Measurements from ENCODE around the gene CD300E.

GRCh38 chr17:74599023-74599399 is 24.5 kb downstream of the CD300E start:
- TF ChIP-seq, protein P1, sequence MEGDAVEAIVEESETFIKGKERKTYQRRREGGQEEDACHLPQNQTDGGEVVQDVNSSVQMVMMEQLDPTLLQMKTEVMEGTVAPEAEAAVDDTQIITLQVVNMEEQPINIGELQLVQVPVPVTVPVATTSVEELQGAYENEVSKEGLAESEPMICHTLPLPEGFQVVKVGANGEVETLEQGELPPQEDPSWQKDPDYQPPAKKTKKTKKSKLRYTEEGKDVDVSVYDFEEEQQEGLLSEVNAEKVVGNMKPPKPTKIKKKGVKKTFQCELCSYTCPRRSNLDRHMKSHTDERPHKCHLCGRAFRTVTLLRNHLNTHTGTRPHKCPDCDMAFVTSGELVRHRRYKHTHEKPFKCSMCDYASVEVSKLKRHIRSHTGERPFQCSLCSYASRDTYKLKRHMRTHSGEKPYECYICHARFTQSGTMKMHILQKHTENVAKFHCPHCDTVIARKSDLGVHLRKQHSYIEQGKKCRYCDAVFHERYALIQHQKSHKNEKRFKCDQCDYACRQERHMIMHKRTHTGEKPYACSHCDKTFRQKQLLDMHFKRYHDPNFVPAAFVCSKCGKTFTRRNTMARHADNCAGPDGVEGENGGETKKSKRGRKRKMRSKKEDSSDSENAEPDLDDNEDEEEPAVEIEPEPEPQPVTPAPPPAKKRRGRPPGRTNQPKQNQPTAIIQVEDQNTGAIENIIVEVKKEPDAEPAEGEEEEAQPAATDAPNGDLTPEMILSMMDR (IDR thresholded peaks at IDR 0.05; ENCODE audit: low read depth, low read length): no peak
- no peak for TF ChIP-seq EZH2phosphoT487 (IDR thresholded peaks at IDR 0.05; ENCODE audit: low read depth)

All from OCI-LY3 (cell line).